ENCODE data around the gene SMAD3. TPM values are rescaled to one million over a fixed set of nuclear protein-coding genes. Genes with fewer than 3 reads are reported as not detected.
A peak's percentile ranks its signal among the peaks of the same experiment; 100 is the strongest.

Gene SMAD3
- total RNA-seq, 3 donors from 2014 or later = 38.5 to 76.3 (median 44.9) TPM

- intact Hi-C loops (cut with DNase I, micrococcal nuclease) = no loop called here
- H3K9me3 ChIP-seq = no peaks in the 10 kb centered on the region
- DNase-seq (peak in 2 of 3 donors; percentile 67 to 68), ATAC-seq (no peak)
- peaks cover 46% of the 10 kb centered on the region for H3K4me1 ChIP-seq (ENCODE audit: low read depth)
- no peak for TF ChIP-seq CTCF (IDR thresholded peaks at IDR 0.05)
- H3K4me3 ChIP-seq = peak overlapping the region; percentile 72
- H3K36me3 ChIP-seq (ENCODE audit: low read depth) = no peaks in the 10 kb centered on the region
Observed at GRCh38 chr15:67066041-67066958, 898 bp downstream of the SMAD3 start.

GRCh38 chr15:67066959-67067853 is 1.8 kb downstream of the SMAD3 start:
- Histone ChIP-seq H3K36me3 (ENCODE audit: low read depth) (no peaks in the 10 kb centered on the region), H3K4me3 (peak overlapping the region; percentile 72), H3K4me1 (ENCODE audit: low read depth) (peaks cover 41% of the 10 kb centered on the region), H3K9me3 (no peaks in the 10 kb centered on the region)
- intact Hi-C loops (cut with DNase I, micrococcal nuclease) = no loop called here
- DNase-seq (peak in 1 of 3 donors; percentile 58), ATAC-seq (no peak)
- no peak for TF ChIP-seq CTCF (IDR thresholded peaks at IDR 0.05)

- no peak for ATAC-seq
- no peak for TF ChIP-seq CTCF (IDR thresholded peaks at IDR 0.05)
- Histone ChIP-seq H3K4me1 (ENCODE audit: low read depth) (peaks cover 42% of the 10 kb centered on the region), H3K9me3 (no peaks in the 10 kb centered on the region), H3K4me3 (no peak overlapping the region), H3K36me3 (ENCODE audit: low read depth) (no peaks in the 10 kb centered on the region)
- intact Hi-C loops (cut with DNase I, micrococcal nuclease) = no loop called here
- DNase-seq = no peak
Observed at GRCh38 chr15:67067930-67068551, 2.6 kb downstream of the SMAD3 start.

- DNase-seq = no peak
- Histone ChIP-seq H3K4me1 (ENCODE audit: low read depth) (peaks cover 40% of the 10 kb centered on the region), H3K9me3 (no peaks in the 10 kb centered on the region), H3K36me3 (ENCODE audit: low read depth) (no peaks in the 10 kb centered on the region), H3K4me3 (no peak overlapping the region)
- ATAC-seq = no peak
- TF ChIP-seq CTCF (IDR thresholded peaks at IDR 0.05) = no peak
- intact Hi-C loops (cut with DNase I, micrococcal nuclease) = no loop called here
Observed at GRCh38 chr15:67068710-67069400, 3.5 kb downstream of the SMAD3 start.

- ATAC-seq = no peak
- H3K4me3 ChIP-seq = no peak overlapping the region
- no peaks in the 10 kb centered on the region for H3K9me3 ChIP-seq
- H3K4me1 ChIP-seq (ENCODE audit: low read depth) = peaks cover 44% of the 10 kb centered on the region
- intact Hi-C loops (cut with DNase I, micrococcal nuclease) = no loop called here
- DNase-seq = no peak
- H3K36me3 ChIP-seq (ENCODE audit: low read depth) = no peaks in the 10 kb centered on the region
- TF ChIP-seq CTCF (IDR thresholded peaks at IDR 0.05) = no peak
Observed at GRCh38 chr15:67070150-67070549, 4.7 kb downstream of the SMAD3 start.

Data from mucosa of descending colon (tissue), 3 donors.